ENCODE measurements around the gene APLP2.
"Not testable (repeated sequence)": the region's sequence is repeated elsewhere in the genome, so short reads cannot be mapped to it uniquely, and the experiment has no call there.

The APLP2 gene

DNA sequence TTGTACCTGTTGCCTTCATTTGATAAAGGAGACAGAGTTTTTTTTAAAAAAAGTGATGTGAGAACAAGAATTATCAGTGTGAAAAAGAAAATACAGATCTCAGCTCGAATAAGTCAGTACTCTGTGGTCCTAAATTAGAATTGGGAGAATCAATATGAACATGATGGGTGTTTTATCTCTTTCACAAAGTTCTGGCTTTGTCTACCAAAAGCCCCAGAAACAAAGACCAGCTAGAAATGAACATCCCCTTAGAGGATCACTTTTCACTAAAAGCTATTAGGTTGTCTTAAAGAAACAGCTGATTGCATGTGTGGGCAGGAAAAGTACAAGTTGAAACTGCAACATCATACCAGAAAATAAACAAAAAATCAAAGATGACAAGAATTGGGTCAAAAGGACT, 81.5 kb downstream of the APLP2 start:
- DNase-seq: no peak

DNA sequence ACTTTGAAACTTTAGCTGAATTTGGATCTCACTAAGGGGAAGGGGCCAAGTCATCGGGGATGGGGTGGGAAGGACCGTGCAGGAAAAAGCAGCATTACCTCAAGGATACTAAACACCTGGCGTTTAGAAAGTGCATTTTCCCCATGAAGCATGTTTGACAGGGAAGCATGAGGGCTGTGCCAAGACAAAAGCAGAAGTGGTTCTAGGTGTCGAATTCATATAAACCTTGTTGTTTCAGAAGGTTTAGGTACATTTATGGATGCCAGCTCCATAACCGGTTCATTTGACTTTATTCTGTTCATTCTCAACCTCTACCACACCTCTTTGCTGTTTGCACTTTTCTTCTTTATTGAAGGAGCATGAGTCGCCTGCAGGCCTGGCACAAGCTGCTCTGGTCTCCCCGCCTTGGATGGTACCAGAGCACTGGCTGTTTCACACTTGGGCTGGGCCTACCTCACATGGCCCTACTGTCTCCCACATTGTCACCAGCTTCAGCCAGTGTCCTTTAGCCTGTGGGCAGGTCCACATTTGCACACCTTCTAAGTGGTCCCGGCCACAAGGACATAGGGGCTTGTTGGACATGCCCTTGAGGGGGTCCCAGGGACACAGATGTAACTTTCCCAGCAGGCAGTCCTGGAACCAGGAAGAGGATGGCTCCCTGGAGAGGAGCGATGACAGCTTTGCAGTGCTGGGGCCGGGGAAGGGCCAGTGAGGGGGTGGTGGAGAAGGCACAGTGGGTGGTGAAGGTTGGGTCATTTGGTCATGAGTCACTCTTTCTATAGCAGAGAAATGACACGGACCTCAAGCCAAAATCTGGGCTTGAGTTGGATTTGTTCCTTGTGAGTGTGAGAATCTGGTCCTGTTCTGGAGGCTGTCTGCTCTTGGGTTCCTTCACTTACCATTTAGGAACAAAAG, 86.7 kb downstream of the APLP2 start:
- no peak for DNase-seq

DNA sequence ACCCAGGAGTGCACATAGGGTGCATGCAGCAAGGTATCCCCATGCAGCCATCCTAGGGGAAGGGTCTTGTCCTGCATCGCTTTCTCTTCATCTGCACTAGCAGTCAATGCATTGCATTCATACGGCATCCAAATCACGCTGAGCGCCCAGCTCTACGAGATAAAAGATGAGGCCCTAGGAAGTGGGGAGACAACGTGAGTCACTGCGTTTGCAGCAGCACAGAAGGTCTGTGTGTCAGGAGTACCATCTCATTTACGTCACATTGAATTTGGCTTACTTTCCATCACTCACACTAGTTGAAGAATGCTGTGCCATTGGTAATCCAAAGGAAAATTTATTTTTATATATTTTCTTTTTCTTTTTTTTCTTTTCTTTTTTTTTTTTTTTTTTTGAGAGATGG, 87.4 kb downstream of the APLP2 start:
- no peak for DNase-seq

DNA sequence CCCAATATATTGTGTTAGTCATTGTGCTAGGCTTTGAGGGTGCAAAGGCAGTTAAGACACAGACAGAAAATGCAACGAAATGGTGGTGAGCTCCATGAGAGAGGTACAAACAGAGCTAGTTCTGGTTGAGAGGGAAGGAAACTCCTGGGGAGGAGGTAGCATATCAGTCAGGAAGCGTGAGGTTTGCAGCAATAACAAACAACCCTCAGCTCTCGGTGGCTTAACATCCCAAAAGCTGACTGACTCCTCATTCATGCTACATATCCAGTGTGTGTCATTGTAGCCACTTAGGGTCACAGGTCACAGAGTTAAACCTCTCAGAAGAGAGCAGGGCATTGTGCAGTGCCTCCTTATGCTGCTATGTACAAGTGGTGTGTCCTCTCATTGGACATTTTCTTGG, 88.1 kb downstream of the APLP2 start:
- no peak for DNase-seq

DNA sequence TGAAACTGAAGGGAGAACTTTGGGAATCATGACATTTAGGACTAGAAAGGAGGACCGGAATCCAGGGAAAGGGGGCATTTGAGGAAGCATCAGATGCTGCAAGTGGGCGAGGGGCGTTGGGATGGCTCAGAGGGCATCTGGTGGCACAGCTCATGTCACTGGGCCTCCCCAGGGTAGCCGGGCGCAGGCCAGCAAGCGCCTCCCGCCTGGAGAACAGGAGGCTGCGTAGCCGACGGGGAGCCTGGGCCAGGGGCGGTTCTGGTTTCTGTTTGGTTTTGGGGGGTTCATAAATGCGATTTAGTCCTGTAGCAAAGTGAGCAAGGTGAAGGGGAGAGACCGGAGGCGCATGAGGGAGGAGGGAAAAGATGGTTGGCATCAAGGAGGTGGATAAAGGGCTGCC, 89.4 kb downstream of the APLP2 start:
- DNase-seq: no peak

DNA sequence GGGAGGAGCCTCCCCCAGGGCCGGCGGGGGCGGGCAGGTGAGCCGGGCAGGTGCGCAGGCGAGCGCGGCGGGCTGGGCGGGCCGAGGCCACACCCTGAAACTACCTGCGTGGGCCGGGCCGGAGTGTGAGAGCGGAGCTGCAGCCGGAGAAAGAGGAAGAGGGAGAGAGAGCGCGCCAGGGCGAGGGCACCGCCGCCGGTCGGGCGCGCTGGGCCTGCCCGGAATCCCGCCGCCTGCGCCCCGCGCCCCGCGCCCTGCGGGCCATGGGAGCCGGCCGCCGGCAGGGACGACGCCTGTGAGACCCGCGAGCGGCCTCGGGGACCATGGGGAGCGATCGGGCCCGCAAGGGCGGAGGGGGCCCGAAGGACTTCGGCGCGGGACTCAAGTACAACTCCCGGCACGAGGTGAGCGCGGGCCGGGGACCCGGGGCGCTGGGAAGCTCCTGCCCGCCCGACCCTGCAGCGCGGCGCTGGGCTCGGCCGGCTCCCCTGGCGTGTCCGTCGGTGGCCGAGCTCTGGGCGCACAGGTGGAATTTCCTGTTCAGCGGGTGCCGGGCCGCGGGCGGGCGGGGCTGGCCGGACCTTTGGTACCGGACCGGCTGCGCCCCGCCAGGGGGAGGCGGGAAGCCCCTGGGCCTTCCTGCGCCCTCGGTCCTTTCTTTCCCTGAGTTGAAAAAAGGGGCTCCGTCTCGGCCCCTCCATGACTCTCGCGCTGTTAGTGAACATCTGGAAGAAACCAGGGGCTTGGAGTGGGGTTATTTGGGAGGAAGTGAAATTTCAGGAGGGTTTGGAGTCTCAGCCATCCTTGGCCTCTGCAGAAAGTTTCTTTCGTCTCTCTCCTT, 90.2 kb downstream of the APLP2 start, which contains the start of gene ST14:
TSS of gene ST14 (plus strand) at position 126 of the 841 bp plus-strand sequence. CDS start at position 324, 198 bp downstream.
- no peak for DNase-seq

DNA sequence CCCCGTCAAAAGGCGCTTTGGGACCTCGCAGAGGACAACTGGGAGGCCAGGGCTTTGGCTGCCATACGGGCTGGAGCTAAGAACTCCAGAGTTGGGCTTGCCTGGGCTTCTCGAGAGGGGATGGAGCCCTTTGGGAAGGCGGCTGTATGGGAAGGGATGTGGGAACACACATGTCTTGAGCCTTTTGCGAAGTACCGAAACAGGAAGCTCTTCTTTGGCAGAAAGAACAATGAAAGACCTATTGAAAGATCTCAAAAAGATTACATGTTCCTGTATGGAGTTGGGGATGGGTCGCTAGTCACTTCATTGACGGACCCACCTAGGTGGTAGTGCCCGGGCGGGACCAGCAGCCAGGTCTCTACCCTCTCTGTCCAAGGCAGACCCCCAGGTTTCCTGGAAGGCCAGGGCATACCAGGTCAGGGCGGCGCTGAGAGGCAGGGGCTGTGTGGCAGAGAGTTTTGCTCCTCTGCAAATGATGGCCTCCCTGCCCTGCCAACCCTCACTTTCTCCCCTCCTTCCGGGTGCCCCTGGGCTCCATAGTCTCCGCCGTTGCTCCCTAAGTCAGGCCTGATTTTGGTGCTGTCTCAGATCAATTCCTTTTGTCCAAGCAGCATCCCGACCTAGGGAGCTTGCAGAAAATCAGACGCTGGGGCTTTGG, 90.9 kb downstream of the APLP2 start:
- no peak for DNase-seq

DNA sequence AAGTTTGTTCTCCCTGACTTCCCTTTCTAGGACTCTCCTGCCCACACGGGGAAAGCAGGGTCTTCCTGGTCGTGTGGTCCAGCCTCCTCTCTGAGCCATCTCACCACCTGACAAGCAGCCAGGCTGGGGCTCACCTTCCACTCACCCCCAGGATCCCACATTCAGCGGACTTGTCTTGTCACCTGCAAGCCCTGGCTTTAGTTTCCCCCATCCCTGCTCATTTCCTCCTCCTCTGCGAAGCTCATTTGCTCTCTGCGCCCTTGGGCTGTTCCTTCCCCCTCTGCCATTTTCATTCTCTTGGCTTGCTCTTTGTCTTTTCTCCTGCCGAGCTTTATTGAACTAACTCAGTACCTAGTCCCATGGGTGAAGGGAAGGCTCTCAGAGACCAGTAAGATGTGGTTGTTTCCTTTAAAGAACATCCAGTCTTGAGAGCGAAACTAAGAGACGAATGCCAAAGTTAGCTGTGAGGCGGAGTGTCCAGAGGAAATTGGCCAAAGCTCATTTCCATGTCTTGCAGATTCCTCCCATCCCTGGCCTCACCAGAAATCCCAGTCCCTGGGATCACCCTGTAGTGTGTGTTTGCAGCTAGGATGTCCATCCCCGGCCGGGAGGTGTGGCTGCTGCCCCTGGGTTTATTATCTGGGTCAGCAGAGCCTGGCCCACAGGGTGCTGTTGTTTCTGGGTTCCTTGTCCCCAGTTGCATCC, 91.9 kb downstream of the APLP2 start:
- no peak for DNase-seq

DNA sequence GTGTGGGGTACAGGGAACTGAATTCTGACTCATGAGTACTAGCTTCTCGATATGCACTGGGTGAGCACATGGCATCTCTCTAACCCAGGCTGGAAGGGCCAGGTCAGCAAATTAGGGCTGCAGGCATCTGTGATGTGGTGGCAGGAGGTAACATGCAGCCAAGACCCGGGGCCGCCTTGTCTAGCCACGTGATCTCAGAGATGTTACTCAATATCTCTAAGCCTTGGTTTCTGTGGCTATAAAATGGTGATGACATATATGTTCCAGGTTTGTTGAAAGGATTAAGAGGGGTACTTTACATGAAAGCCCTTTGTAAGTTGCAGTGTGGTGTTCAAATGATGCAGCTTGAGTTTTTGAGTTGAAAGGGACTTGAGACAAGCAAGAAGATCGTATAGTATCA, 93.0 kb downstream of the APLP2 start:
- DNase-seq: no peak

DNA sequence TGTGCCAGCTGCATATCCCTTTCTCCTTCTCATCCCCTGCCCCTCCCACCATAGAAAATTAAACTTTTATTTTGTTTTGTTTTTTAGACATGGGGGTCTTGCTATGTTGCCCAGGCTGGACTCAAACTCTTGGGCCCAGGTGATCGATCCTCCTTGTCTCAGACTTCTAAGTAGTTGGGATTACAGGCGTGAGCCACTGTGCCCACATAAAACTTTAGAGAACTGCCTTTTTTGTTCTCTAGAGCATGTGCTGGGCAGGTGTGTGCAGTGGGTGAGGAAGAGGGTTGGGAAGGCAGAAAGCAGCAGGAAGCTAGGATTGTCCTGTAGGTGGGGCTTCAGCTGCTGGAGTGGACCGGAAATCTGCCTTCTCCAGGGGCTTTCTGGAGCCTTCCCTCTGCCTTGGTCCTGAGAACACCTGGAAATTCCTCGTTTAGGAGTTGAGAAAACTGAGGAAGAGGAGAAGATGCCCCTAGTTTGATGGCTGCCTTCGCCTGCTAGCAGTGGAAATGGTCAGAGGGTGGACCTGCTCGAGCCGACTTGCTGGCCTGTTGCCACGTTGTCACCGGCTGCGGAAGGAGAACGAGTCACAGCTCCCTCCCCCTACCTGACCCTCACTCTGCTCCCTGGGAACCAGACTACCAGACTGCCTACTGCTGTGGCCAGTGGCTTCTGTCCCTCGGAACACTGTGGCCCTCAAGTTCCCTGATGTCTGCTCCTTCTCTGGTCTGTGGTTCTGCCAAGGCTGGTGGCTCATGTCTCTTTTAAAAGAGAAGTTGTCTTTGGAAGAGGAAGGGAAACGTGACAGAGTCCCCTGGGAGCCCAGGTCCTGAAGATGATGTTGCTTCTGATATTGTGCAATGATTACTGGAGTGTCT, 93.9 kb downstream of the APLP2 start:
- no peak for DNase-seq

DNA sequence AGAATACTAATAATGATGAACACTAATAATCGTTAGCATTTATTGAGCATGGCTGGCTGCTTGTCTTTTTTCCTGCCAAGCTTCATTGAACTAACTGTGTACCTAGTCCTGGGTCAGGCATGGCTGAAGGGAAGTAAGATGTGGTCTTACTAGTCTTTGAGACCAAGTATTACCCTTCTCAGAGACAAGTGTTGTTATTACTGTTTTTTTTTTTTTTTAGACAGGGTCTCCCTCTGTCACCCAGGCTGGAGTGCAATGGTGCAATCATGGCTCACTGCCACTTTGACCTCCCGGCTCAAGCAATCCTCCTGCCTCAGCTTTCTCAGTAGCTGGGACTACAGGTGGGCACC, 94.5 kb downstream of the APLP2 start:
- DNase-seq: no peak

DNA sequence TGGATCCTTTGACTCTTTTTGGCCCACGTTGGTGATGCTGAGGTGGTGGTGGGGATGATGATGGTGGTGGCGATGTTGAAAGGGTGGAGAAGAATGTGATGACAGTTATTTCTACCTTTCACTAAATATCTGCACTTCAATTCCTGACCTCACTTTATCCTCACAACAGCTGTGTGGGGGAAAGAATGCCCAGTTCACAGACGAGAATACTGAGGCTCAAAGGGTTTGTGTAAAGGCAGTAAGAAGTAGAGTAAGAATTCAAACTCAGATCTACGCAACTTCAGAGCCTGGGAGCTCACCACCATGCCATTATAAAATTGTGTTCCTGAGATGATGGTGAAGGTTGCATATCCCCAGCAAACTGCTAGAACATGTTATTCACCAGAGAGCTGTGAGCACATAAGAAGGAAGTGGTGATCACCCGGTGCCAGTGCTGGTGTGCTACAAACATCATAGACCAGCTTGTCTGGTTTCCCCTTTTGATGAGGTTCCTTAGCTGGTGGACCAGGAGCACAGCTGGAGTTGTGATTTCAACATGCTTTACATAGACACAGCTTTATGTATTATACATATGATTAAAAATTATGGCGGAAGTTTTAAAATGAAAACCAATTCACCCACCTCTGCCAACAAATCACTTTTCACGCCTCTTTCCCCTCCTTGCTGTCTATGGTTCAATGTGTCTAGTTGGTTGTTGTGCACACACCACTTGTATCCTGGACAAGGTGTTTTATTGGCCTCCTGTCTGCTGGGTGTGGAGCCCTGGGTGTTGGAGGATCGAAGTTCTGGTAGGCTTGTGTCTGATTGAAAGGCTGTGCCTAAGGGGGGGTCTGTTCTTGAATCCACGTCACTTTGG, 96.1 kb downstream of the APLP2 start:
- no peak for DNase-seq

DNA sequence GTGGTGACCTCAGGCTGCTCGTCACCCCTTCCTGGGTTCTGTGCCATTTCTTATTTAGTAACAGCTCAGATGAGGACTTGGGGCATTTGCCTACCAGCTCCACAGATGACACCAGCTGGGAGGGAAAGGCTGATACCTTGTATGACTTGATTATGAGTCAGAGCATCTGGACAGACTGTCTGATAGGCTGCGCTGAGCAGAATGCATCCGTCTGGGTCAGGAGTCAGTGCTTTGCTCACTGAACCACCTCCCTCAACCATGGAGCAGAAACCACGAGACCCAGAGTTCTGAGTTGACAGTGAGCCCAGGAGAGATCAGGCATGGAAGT, 96.7 kb downstream of the APLP2 start:
- no peak for DNase-seq

DNA sequence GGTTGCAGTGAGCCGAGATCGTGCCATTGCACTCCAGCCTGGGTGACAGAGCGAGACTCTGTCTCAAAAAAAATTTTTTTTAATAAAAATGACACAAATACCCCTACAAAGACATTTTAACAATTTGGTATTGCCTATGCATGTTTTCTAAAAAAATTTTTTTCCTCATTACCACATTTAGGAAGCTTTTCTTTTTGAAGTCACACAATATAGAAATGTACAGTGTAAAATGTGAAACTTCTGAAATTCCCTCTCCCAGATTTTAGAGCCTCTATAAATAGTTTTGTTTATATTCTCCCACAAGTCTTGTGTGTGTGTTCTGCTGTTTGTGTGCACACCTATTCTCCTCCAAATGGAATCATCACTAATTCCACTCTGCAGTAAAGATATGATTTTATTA, 97.5 kb downstream of the APLP2 start:
- no peak for DNase-seq

DNA sequence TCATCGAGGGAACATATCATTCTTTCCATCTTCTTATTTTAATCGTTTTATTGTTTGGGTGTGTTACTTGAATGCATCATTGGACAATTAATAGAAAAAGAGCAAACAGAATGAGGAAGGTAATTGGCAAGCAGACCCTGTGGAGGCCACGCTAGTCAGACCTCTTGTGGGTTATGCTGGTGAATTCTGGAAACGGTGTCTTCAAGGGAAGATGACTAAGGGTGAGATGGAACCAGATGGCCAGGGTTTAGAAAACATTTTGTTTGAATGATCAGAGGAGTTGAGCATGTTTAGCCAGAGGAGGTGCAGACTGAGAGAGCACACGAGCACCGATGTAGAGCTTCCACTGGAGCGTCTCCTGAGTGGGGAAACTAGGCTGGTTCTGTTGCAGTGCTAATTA, 98.4 kb downstream of the APLP2 start:
- DNase-seq: no peak

DNA sequence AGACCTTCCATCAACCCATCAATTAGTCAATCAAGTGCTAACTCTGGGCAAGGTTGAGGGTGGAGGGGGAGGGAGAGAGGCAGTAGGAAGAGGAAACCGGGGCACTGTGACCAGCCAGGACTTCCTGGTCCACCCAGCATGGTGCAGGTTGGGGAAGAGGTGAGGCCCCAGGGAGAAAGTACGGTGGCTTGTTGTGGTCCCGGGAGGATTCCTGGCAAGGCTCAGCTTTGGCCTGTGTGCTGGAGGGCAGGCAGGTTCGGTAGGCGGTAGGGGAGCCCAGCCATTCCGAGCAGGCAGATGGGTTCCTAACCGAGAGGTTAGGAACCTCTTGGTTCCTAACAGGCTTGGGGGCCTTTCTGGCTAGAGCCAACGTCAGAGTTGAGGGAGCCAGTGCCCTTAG, 100.7 kb downstream of the APLP2 start:
- no peak for DNase-seq

DNA sequence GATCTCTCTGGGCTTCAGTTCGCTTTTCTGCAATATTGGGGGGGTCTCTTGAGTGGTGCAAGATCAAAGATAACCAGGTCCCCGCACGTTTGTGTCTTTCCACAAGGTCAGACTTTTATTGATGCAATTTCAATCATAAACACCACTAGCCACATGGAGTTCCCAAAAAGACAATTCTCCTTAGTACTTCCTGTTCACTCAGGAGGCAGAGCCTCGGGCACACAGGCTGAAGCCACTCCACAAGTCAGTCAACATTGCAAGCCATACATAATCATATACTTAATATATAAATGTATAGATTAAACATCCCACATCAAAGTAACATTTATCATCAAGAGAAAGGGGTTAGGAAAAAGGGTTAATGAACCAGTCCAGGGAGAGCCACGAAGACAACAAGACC, 101.8 kb downstream of the APLP2 start:
- no peak for DNase-seq

DNA sequence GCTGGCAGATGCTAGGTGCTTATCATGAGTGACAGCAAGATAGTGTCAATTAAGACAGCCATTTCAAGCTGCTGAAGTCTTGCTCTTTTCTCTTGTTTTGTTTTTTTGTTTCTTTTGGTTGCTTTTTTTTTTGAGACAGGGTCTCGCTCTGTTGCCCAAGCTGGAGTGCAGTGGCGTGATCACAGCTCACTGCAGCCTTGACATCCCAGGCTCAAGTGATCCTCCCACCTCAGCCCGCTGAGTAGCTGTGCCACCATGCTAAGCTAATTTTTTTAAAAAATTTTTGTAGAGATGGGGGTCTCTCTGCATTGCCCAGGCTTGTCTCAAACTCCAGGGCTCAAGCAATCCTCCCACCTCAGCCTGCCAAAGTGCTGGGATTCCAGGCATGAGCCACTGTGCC, 102.3 kb downstream of the APLP2 start:
- DNase-seq: not testable (repeated sequence)

DNA sequence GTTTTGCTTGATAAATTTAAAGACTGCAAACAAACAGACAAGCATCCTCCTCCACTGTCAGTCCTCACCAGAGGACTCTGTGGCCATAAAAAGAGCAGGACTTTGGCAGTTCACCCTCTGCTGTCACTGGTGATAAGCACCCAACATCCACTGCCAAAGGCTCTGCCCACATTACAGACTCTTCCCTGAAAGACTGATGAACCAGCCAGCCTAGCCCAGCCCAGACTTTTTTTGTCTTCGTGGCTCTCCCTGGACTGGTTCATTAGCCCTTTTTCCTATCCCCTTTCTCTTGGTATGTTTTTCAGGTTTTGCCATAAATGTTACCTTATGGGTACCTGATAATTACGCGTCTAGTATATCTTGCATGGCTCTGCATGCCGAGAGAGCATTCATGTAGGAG, 104.9 kb downstream of the APLP2 start:
- DNase-seq: no peak

DNA sequence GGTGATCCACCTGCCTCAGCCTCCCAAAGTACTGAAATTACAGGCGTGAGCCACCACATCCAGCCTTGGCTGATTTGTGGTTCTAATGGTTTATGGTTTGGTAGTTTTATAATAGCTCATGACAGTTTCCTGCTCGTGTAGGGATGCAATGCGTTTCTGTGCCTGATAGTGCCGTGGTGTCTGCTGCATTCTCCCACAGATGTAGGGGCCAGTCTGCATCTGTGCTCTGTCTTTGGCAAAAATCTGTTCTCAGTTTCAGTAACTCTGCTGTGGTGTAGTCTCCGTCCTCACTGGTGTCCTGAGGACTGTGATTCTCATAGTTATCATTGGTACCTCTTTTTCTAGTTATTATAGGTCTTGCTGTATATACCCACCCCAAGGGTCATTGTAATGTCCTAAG, 106.2 kb downstream of the APLP2 start:
- DNase-seq: no peak

DNA sequence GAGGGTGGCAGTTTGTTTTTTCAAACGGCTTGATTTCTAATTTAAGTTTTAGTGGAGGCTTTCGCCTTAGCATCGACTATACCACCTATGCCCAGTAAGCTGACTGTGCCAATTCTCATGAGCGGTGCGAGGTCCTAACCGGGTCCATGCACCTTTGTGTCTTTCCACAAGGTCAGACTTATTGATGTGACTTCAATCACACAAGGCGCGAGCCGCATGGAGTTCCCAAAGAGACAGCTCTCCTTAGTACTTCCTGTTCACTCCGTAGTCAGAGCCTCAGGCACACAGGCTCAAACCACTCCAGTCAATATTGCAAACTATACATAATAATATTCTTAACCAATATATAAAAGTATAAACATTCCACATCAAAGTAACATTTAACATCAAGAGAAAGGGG, 108.1 kb downstream of the APLP2 start:
- no peak for DNase-seq

All from activated gamma-delta T cell (primary cell).